Vagina (tissue), 2 donors: ENCODE results near the gene CORIN.

ENCODE experiments used
- POLR2A ChIP-seq, 2 donors: fragments of 450-650 bp; IDR thresholded peaks; one replicate each; pipeline ENCODE4 v1.6.1; 2017; ENCODE audit warnings: antibody characterized with exemption in 2 of 2, mild to moderate bottlenecking in 2 of 2, moderate library complexity in 2 of 2
- POLR2AphosphoS5 ChIP-seq, 2 donors: sonication (generic); formaldehyde crosslinking; IDR thresholded peaks; one replicate each; pipeline ENCODE4 v1.9.0; 2017; ENCODE audit warnings: antibody characterized with exemption in 2 of 2, mild to moderate bottlenecking in 2 of 2, low read depth in 1 of 2; ENCODE audit not compliant: insufficient read depth in 1 of 2

DNA sequence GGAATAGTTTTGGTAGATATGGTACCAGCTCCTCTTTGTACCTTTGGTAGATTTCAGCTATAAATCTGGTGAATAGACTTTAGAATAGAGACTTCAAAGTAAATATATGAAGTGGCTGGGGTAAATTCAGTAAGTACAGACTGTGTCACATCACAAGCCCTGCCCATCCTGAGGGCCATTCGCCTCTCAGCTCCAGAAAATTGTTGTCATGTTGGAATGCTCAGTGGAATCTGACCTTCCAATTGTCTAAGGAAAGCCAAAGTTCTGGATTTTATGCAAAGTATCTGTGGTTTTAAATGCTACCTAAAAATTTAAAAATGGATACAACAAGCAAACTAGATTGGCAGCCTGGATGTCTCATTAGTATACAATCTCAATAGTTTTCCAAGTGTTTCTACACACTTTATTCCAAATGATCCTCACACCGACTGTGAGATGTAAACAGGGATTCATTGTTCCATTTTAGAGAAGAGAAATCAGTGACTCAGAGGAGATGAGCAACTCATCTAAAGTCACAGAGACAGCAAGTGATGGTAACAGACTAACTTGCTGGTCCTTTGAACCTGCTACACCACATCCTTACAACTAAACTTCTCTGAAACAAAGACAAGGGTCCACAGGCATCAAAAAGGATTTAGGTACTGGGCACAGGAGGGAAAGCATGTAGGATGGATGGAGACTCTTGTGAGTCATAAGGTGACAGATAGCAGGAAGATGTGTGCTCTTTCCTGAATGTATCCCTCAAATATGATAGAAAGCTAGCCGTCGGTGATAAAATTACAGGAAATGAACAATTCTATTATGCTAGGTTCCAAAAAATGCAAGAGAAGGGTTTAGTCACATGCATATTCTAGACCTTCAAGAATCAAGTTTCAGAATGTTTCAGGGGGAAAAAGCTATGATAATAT, 225.5 kb downstream of the CORIN start:
- TF ChIP-seq POLR2AphosphoS5 (IDR thresholded peaks at IDR 0.05; ENCODE audit: insufficient read depth in 1 of 2, low read depth in 1 of 2) (no peak), POLR2A (IDR thresholded peaks at IDR 0.05) (no peak)
